Skin epidermis (tissue), 12 donors: Measurements from ENCODE around the gene PGK2.

Source experiments
- H3K27ac ChIP-seq, 21 experiments: fragments of 200-600 bp; sonication (generic) in 11 of 21; one replicate each; pipeline ENCODE4 v1.5.0; 2020; ENCODE audit warnings: mild to moderate bottlenecking in 3 of 21, inconsistent platforms in 2 of 21, moderate library complexity in 2 of 21
- H3K4me3 ChIP-seq, 7 experiments: fragments of 200-600 bp; sonication (generic) in 2 of 7; one replicate each; pipeline ENCODE4 v1.5.0; 2020; ENCODE audit warnings: inconsistent platforms in 2 of 7, mild to moderate bottlenecking in 2 of 7, moderate library complexity in 1 of 7

Gene PGK2

GRCh38 chr6:49743429-49743828, 43.7 kb downstream of the PGK2 start:
- no peak overlapping the region for H3K4me3 ChIP-seq
- H3K27ac ChIP-seq = no peak overlapping the region

DNA sequence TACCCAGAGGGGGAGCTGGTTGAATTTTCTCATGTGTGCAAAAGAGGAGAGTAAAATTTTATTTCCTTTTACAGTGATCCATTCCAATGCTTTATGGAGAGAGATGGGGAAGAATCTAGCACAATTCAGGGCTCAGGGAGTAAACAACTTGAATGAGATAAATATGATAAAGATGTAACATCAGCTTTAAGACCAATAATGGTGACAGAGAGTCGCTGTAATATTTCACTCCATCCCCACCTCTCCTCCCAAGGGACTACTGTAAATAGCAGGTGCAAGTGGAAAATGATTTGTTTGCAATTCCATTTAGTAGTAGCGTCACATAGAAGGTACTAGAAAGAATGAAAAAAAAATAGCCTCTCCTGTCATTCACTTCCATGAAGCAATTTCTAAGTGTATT, 47.7 kb downstream of the PGK2 start:
- no peak overlapping the region for H3K27ac ChIP-seq
- no peak overlapping the region for H3K4me3 ChIP-seq

DNA sequence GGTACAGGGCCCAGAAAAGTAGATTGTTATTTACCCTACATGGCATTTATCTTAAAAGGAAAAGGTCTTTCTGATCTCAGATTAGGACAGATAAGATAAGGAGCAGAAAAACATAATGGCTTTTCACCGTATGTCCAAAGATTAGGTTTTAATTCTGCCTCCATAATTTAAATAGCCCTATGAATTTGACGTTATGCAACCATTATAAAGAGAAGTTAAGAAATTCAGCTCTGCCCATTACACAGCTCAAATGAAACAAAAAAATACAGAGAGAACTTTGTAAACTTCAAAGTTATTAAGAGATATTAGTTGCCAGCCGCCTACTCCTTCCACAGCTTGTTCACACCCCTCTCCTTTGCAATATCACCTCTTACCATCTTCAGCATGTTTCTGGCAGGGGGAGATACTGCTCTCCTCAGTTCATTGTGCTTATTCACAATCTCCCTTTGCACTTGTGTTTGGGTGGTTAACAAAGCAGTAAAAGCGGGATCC, 51.0 kb downstream of the PGK2 start:
- no peak overlapping the region for H3K27ac ChIP-seq
- no peak overlapping the region for H3K4me3 ChIP-seq
